Measurements from ENCODE around the gene RRBP1. TPM values are rescaled to one million over a fixed set of nuclear protein-coding genes. Genes with fewer than 3 reads are reported as not detected.

Gene RRBP1
- total RNA-seq, 2 donors from 2014 or later: 112 to 148 TPM

DNA sequence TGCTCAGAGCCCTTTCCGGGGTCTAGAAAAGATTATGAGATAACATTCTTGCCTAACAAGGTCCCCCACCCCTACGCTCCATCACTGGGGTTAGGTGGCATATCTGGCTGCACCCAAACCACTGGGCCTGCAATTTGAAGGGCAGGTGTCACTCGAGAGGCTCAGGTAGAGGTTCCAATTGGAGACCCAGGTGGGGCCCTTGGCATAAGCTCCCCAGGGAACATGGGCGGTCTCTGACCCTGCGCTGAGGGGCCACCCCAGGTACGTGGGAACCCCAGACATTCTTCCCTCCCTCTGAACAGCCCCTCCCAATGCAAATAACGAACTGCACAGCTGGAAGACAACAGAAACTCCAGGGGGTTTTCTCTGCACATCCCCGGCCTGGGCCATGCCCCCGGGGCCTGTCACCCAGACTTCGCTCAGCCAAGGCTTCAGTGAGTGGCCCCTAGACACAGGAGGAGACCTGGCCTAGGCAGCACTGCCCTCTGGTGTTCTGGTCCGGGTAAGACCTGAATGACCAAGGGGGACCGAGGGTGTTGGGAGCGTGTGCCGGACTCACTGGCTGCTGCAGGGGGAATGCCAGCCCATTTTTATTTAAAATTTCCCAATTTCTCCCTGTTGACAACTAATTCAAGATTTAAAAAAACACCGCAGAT is 64.7 kb downstream of the RRBP1 start:
- Histone ChIP-seq H3K4me3 (no peak overlapping the region), H3K4me1 (replicated peaks) (peaks cover 3% of the 10 kb centered on the region), H3K27ac (peak overlapping the region in 1 of 2 donors; percentile 18), H3K27me3 (replicated peaks; ENCODE audit: insufficient read depth) (no peaks in the 10 kb centered on the region), H3K9me3 (no peaks in the 10 kb centered on the region), H3K36me3 (peaks cover 4 to 25% of the 10 kb centered on the region in 2 donors)
- TF ChIP-seq POLR2A (IDR thresholded peaks at IDR 0.05): no peak
- peak; percentile 78 to 96 (median 86) for TF ChIP-seq CTCF (IDR thresholded peaks at IDR 0.05)
- peak; percentile 73 for DNase-seq (ENCODE audit: low spot score)
- 58% methylated on average over 15 of the region's 15 CpGs for WGBS
- intact Hi-C loops (cut with DNase I): loop anchor here (1.0 kb wide), 2 partner anchors 80 to 112 kb away; no protein-coding TSS in a partner anchor

DNA sequence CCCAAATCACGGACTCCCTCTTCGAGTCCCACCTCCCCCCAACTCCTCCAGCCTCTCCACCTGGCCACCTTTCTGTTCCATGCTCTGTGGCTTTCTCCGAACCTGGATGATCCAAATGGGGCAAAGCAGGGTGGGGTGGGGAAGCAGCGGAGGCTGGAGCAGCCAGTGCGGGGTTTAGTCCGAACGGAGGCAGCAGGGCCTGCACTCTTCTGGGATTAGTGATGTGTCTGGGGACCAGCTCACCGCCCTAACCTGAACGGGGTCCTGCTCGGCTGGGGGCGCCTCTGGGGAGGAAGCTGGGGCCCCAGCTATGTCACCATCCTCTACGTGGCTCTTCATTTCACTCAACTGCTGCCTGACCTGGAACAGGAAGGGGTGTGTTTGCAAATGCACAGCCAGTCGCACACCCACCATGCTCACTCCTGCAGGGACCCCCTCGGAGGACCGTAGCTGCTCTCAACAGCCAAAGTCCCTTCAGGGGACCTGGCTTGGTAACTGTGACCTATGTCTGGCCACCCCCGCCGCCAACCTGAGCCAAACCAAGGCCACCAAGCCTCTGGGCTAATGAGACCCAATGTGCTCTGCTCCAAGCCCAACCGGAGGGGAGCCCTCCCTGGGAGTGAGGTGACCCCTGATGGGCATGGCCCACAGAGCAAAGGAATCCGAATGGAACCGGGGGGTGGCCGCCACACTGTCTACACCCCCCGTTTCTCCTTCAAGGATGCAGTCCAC is 65.4 kb downstream of the RRBP1 start:
- TF ChIP-seq POLR2AphosphoS5 (IDR thresholded peaks at IDR 0.05) (no peak), CTCF (IDR thresholded peaks at IDR 0.05) (no peak), POLR2A (IDR thresholded peaks at IDR 0.05) (no peak)
- Histone ChIP-seq H3K4me1 (replicated peaks) (peaks cover 3% of the 10 kb centered on the region), H3K4me3 (no peak overlapping the region), H3K27me3 (replicated peaks; ENCODE audit: insufficient read depth) (no peaks in the 10 kb centered on the region), H3K27ac (no peak overlapping the region), H3K36me3 (peaks cover 4 to 23% of the 10 kb centered on the region in 2 donors), H3K9me3 (no peaks in the 10 kb centered on the region)
- intact Hi-C loops (cut with DNase I): loop anchor here (1.0 kb wide), 2 partner anchors 79 to 111 kb away; no protein-coding TSS in a partner anchor
- WGBS: 85% methylated on average over 22 of the region's 22 CpGs
- DNase-seq (ENCODE audit: low spot score): no peak

DNA sequence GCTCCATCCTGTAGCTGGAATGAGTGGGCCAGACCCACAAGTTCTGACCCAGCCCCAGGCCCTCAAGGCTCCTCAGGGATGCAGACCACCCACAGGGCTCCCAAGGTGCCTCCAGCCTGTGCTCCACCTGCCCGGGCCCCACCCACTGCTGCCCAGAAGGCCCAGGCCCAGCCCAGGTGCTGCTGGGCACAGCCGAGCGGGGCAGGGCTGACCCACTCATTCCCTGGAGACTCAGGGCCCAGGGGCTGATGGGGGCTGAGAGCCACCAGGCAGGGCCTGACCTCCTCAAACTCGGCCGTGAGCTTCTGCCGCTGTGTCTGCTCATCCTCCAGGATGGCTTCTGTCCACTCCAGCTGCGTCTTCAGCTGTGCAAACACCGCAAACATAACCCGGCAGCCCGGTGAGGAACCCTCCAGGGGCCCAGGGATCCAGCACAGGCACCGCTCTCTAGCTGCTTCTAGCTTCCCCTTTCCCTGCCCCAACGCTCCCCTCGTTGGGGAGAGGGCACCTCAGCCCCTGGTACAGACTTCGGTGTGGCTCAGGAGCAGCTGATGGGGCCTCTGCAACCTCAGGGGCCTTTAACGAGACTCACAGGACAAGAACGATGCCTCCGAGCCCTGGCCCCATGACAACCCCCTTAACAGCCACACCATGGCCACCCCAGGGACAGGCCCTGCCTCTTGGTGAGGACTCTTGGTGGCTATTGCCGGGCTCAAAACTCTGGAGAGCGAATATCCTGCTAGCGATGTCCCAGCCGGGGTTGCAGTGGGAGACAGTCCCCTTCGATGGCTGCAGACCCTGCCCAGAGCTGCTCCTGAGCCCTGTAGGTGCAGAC is 66.2 kb downstream of the RRBP1 start:
- WGBS: 63% methylated on average over 22 of the region's 22 CpGs
- intact Hi-C loops (cut with DNase I): no loop called here
- Histone ChIP-seq H3K27ac (peak overlapping the region; percentile 74 to 75), H3K4me3 (no peak overlapping the region), H3K4me1 (replicated peaks) (peaks cover 8% of the 10 kb centered on the region), H3K9me3 (no peaks in the 10 kb centered on the region), H3K36me3 (peaks cover 3 to 17% of the 10 kb centered on the region in 2 donors), H3K27me3 (replicated peaks; ENCODE audit: insufficient read depth) (no peaks in the 10 kb centered on the region)
- TF ChIP-seq POLR2AphosphoS5 (IDR thresholded peaks at IDR 0.05): no peak
- TF ChIP-seq CTCF (IDR thresholded peaks at IDR 0.05): no peak
- no peak for TF ChIP-seq POLR2A (IDR thresholded peaks at IDR 0.05)
- DNase-seq (ENCODE audit: low spot score): no peak

DNA sequence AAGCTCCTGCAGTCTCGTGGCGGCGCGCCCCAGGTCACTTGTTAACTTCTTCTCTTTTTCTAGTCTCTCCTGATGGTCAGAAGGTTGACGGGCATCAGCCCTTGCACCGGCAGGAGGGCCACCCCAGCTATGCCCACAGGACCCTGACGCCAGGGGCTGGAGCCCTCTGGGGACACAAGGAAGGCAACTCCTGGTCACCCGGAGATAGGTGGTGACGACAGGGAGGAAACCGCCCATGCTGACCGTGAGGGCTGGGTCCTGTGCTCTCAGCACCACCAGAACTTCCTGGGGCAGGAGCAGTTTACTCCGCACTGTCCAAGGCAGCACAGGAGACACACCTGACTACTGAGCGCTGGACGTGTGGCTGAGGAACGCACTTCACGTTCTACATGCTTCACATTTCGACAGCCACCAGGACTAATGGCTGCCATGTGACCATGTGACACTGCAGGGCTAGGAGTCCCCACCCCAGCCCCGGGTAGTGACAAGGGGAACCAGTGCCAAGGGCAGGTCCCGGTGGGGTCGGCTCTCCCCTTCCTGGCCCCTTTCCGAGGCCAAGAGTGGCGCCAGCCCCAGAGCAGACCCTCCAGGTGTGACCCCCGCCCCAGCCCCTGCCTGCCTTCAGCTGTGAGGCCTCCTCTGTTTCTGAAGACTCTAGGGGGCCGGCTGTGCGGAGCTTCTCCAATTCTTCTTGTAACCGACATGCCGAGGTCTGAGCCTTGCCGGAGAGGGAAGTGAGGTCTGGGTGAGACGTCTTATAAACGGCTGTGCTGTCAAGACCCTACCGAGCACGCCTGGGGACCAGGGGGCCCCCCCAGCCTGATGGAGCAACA is 67.0 kb downstream of the RRBP1 start:
- Histone ChIP-seq H3K4me3 (no peak overlapping the region), H3K27ac (peak overlapping the region; percentile 74 to 75), H3K9me3 (no peaks in the 10 kb centered on the region), H3K27me3 (replicated peaks; ENCODE audit: insufficient read depth) (no peaks in the 10 kb centered on the region), H3K4me1 (replicated peaks) (peaks cover 8% of the 10 kb centered on the region), H3K36me3 (peaks cover 0 to 11% of the 10 kb centered on the region in 2 donors)
- WGBS: 59% methylated on average over 32 of the region's 32 CpGs
- TF ChIP-seq POLR2A (IDR thresholded peaks at IDR 0.05) (no peak), POLR2AphosphoS5 (IDR thresholded peaks at IDR 0.05) (no peak), CTCF (IDR thresholded peaks at IDR 0.05) (no peak)
- intact Hi-C loops (cut with DNase I): loop anchor here (5.0 kb wide), 1 partner anchor 43 kb away; the partner anchor contains the start of gene DSTN
- no peak for DNase-seq (ENCODE audit: low spot score)
